Caco-2 (cell line): ENCODE measurements around the gene KRAS. TPM values are rescaled to one million over a fixed set of nuclear protein-coding genes. Genes with fewer than 3 reads are reported as not detected.

Experiments
- BruUV-seq: library from RNA; stranded (reverse); fragments of 400-500 nt; replicated peaks from 2 replicates; lab custom pipeline; 2021; lab: Mats Ljungman, UMichigan
- CTCF ChIA-PET: fragments of 300-600 bp; sonication (Branson Sonifier 250); formaldehyde crosslinking; loops from one replicate; lab custom pipeline; 2022; ENCODE audit warnings: antibody characterized with exemption; lab: Charles Lee
- POLR2A ChIA-PET: fragments of 300-600 bp; sonication (Branson Sonifier 250); formaldehyde crosslinking; loops from one replicate; lab custom pipeline; 2022; ENCODE audit warnings: antibody characterized with exemption; lab: Charles Lee
- DNase-seq, 2 experiments: peaks; one replicate each; pipeline versions ENCODE4 v3.0.0 to v3.0.0-alpha.2; 2020 to 2022
- H3K27me3 ChIP-seq: replicated peaks from 2 replicates; pipeline ENCODE4 v1.6.0; 2011; ENCODE audit warnings: low read length; ENCODE audit not compliant: control insufficient read depth, insufficient read depth
- H3K36me3 ChIP-seq: 2 replicates; pipeline ENCODE4 v1.5.1; 2011; ENCODE audit warnings: low read length; ENCODE audit not compliant: control insufficient read depth, insufficient read depth
- H3K4me1 ChIP-seq: fragments of 250-450 bp; sonication (Bioruptor Pico); 2 replicates; pipeline ENCODE4 v1.5.1; 2020; ENCODE audit warnings: mild to moderate bottlenecking
- H3K4me3 ChIP-seq: 2 replicates; pipeline ENCODE4 v1.5.1; 2011; ENCODE audit warnings: low read depth, mild to moderate bottlenecking, control low read depth, low read length
- H3K9me3 ChIP-seq: fragments of 250-450 bp; sonication (Bioruptor Pico); 2 replicates; pipeline ENCODE4 v1.5.1; 2020; ENCODE audit warnings: mild to moderate bottlenecking, moderate library complexity
- H3K27ac Mint-ChIP-seq: one replicate; pipeline ENCODE4 v1.8.0; 2022; ENCODE audit warnings: mixed read lengths; ENCODE audit not compliant: unreplicated experiment
- H3K27me3 Mint-ChIP-seq: one replicate; pipeline ENCODE4 v1.8.0; 2022; ENCODE audit warnings: mixed read lengths; ENCODE audit not compliant: insufficient read depth, unreplicated experiment
- H3K36me3 Mint-ChIP-seq: one replicate; pipeline ENCODE4 v1.8.0; 2022; ENCODE audit warnings: mild to moderate bottlenecking, mixed read lengths; ENCODE audit not compliant: insufficient read depth, unreplicated experiment
- H3K4me1 Mint-ChIP-seq: one replicate; pipeline ENCODE4 v1.8.0; 2022; ENCODE audit warnings: low read depth, mixed read lengths; ENCODE audit not compliant: unreplicated experiment
- H3K4me3 Mint-ChIP-seq: one replicate; pipeline ENCODE4 v1.8.0; 2022; ENCODE audit warnings: mild to moderate bottlenecking, moderate library complexity, mixed read lengths; ENCODE audit not compliant: unreplicated experiment
- H3K9me3 Mint-ChIP-seq: one replicate; pipeline ENCODE4 v1.8.0; 2022; ENCODE audit warnings: mixed read lengths; ENCODE audit not compliant: unreplicated experiment
- intact Hi-C: fragments of 100-400 bp; cut with micrococcal nuclease; formaldehyde crosslinking; loops from one replicate; pipeline ENCODE4 v1.10.0; 2022; ENCODE audit not compliant: unreplicated experiment
- total RNA-seq: library from RNA; stranded (reverse); gene quantifications from 2 replicates; pipeline ENCODE4 v1.2.3, GENCODE V29; 2022
- TF ChIP-seq, protein P1 (sequence below), 2 experiments: fragments of 200-600 bp in 1 of 2; IDR thresholded peaks; 1 replicate in 1 of 2; 2 replicates in 1 of 2; pipeline versions ENCODE4 v1.5.1 to v1.8.0; 2011 to 2022; ENCODE audit warnings: antibody characterized with exemption in 1 of 2, control low read depth in 1 of 2, inconsistent platforms in 1 of 2, low read depth in 1 of 2, low read length in 1 of 2, mild to moderate bottlenecking in 1 of 2, moderate library complexity in 1 of 2; ENCODE audit not compliant: insufficient read depth in 1 of 2, severe bottlenecking in 1 of 2, unreplicated experiment in 1 of 2

KRAS gene
- total RNA-seq, 1 experiment from 2014 or later = 179 TPM

DNA sequence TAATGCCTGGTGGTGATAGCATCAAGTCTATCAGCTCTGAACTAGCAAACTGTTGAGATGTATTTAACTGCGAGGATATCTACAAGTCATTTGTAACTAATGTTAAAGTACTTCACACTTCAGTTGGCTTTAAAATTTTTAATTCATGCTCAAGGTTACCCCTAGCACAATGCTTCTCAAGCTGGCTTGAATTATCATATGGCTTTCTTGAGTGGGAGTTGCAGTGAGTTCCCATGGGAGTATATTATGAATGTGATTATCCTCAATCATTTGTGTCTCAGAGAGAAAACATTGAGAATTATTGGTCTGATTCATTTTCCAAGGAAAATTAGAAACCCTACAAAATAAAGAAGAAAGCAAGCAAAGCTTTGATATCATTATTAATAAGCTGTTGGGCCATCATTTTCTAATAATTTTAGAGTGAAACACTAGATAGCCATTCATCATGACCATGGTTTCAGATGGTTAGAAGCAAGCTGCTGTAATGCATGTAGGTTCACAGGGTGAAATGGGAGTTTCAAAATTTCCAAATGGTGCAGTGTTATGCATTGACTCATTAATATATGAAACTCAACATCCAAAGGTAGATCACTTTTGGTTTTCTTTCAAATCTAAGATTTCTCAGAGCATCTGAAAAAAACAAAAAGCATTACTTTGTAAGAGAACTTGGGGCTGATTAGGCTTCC is 11.8 kb upstream of the KRAS start:
- Histone ChIP-seq H3K4me3 (no peak overlapping the region), H3K9me3 (no peaks in the 10 kb centered on the region), H3K27me3 (no peaks in the 10 kb centered on the region), H3K4me1 (peaks cover 4% of the 10 kb centered on the region), H3K36me3 (no peaks in the 10 kb centered on the region; the same call in 1 of the 2 replicates)
- DNase-seq = no peak
- Mint-ChIP-seq H3K27me3 (no peaks in the 10 kb centered on the region), H3K36me3 (peaks cover 8% of the 10 kb centered on the region), H3K4me1 (peaks cover 37% of the 10 kb centered on the region), H3K27ac (no peak overlapping the region), H3K4me3 (no peak overlapping the region), H3K9me3 (peaks cover 14% of the 10 kb centered on the region)
- ChIA-PET CTCF (no interaction called here), POLR2A (no interaction called here)
- intact Hi-C loops = no loop called here
- TF ChIP-seq, protein P1, sequence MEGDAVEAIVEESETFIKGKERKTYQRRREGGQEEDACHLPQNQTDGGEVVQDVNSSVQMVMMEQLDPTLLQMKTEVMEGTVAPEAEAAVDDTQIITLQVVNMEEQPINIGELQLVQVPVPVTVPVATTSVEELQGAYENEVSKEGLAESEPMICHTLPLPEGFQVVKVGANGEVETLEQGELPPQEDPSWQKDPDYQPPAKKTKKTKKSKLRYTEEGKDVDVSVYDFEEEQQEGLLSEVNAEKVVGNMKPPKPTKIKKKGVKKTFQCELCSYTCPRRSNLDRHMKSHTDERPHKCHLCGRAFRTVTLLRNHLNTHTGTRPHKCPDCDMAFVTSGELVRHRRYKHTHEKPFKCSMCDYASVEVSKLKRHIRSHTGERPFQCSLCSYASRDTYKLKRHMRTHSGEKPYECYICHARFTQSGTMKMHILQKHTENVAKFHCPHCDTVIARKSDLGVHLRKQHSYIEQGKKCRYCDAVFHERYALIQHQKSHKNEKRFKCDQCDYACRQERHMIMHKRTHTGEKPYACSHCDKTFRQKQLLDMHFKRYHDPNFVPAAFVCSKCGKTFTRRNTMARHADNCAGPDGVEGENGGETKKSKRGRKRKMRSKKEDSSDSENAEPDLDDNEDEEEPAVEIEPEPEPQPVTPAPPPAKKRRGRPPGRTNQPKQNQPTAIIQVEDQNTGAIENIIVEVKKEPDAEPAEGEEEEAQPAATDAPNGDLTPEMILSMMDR (IDR thresholded peaks at IDR 0.05; ENCODE audit: insufficient read depth in 1 of 2, low read depth in 1 of 2, low read length in 1 of 2, severe bottlenecking in 1 of 2, unreplicated experiment in 1 of 2) = no peak
- no TSS peak for BruUV-seq

DNA sequence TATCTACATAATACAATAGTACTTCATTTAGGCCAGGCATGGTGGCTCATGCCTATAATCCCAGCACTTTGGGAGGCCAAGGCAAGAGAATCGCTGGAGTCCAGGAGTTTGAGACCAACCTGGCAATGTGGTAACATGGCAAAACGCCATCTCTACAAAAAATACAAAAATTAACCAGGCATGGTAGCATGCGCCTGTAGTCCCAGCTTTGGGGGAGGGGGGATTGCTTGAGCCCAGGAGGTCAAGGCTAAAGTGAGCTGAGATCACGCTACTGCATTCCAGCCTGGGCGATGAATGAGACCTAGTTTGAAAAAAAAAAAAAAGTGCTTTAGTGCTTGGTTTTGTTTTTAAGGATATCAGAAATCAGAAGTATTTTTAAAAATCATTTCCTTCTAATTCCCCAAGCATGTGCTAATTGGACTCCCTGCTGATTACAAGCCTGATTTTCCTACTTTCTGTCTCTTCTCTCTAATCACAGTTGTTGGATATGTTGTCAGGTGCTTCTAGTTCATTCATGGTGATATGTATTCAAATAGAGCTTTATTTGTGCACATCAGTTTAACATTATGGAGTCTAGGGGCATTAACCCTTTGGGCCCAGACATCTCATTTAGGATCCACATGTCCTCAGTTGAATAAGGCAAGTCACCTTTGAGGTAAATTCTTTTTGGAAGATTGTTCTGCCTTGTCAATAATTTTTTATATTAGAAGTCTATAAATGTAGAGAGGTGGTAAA is 7.0 kb upstream of the KRAS start:
- TF ChIP-seq, protein P1 (IDR thresholded peaks at IDR 0.05; ENCODE audit: insufficient read depth in 1 of 2, low read depth in 1 of 2, low read length in 1 of 2, severe bottlenecking in 1 of 2, unreplicated experiment in 1 of 2) = no peak
- no peak for DNase-seq
- Histone ChIP-seq H3K4me1 (peaks cover 52% of the 10 kb centered on the region), H3K4me3 (no peak overlapping the region), H3K36me3 (no peaks in the 10 kb centered on the region; the same call in 1 of the 2 replicates), H3K27me3 (no peaks in the 10 kb centered on the region), H3K9me3 (peaks cover 21% of the 10 kb centered on the region; the same call in 1 of the 2 replicates)
- Mint-ChIP-seq H3K36me3 (peaks cover 34% of the 10 kb centered on the region), H3K4me1 (peaks cover 60% of the 10 kb centered on the region), H3K4me3 (no peak overlapping the region), H3K27ac (peak overlapping the region; percentile 79), H3K27me3 (no peaks in the 10 kb centered on the region), H3K9me3 (peaks cover 32% of the 10 kb centered on the region)
- CTCF ChIA-PET = no interaction called here
- no TSS peak for BruUV-seq
- intact Hi-C loops = loop anchor here (2.0 kb wide), 1 partner anchor 19 kb away; no protein-coding TSS in a partner anchor
- POLR2A ChIA-PET = no interaction called here

DNA sequence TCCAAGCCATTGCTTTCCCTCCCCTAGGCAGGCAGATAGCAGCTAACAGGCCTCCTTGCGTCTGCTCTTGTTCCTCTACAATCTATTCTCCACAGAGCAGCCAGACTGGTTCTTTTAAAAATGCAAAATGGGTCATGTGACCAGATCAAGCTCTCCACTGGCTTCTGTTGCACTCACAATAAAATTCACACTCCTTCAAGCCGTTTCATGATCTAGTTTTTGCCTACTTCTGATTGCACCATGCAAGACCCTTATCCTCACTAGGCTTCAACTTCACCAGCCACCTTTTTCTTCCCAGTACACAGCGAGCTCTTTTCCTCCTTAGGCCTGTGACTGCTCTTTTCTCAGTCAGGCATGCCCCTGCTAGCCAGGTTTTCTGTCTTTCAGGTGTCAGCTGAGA is 6.1 kb upstream of the KRAS start:
- Histone ChIP-seq H3K4me1 (peaks cover 61% of the 10 kb centered on the region), H3K4me3 (no peak overlapping the region), H3K9me3 (peaks cover 29% of the 10 kb centered on the region), H3K27me3 (no peaks in the 10 kb centered on the region), H3K36me3 (no peaks in the 10 kb centered on the region; the same call in 1 of the 2 replicates)
- no peak for DNase-seq
- Mint-ChIP-seq H3K27ac (peak overlapping the region; percentile 79), H3K27me3 (no peaks in the 10 kb centered on the region), H3K36me3 (peaks cover 39% of the 10 kb centered on the region), H3K4me3 (peak overlapping the region; percentile 43), H3K9me3 (peaks cover 40% of the 10 kb centered on the region), H3K4me1 (peaks cover 69% of the 10 kb centered on the region)
- no TSS peak for BruUV-seq
- intact Hi-C loops = loop anchor here (1.0 to 2.0 kb wide), 3 partner anchors 20 to 127 kb away; no protein-coding TSS in a partner anchor
- POLR2A ChIA-PET = interaction anchor here (1.3 kb wide), 1 partner anchor 91 kb away, joined by 4 read pairs; no protein-coding TSS in a partner anchor
- CTCF ChIA-PET = interaction anchor here (0.7 to 1.3 kb wide), 3 partner anchors 73 to 131 kb away, joined by 3 to 5 read pairs (median 3); no protein-coding TSS in a partner anchor
- TF ChIP-seq, protein P1 (IDR thresholded peaks at IDR 0.05; ENCODE audit: insufficient read depth in 1 of 2, low read depth in 1 of 2, low read length in 1 of 2, severe bottlenecking in 1 of 2, unreplicated experiment in 1 of 2) = no peak
